Measurements from ENCODE around the gene ADIPOR2. TPM values are rescaled to one million over a fixed set of nuclear protein-coding genes. Genes with fewer than 3 reads are reported as not detected.
A peak's percentile ranks its signal among the peaks of the same experiment; 100 is the strongest.

Gene ADIPOR2, protein sequence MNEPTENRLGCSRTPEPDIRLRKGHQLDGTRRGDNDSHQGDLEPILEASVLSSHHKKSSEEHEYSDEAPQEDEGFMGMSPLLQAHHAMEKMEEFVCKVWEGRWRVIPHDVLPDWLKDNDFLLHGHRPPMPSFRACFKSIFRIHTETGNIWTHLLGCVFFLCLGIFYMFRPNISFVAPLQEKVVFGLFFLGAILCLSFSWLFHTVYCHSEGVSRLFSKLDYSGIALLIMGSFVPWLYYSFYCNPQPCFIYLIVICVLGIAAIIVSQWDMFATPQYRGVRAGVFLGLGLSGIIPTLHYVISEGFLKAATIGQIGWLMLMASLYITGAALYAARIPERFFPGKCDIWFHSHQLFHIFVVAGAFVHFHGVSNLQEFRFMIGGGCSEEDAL
- total RNA-seq (2013; cell fraction: nucleolus; rRNA removed) = 71.1 and 80.0 TPM in 2 replicates
- total RNA-seq (2014; rRNA removed) (32.4 and 36.4 TPM in 2 replicates), total RNA-seq (2014; rRNA removed; fragmentation: Illumina TruSeq; extraction: Trizol) (51.5 and 52.1 TPM in 2 replicates), total RNA-seq (2021) (56.7 and 65.0 TPM in 2 replicates), polyA plus RNA-seq (2011; rRNA removed) (55.5 and 68.1 TPM in 2 replicates), polyA plus RNA-seq (2014; fragmentation: Illumina TruSeq; extraction: Trizol) (57.6 and 71.9 TPM in 2 replicates), polyA plus RNA-seq (2014; fragmentation: Nextera tagmentation; extraction: Ambion mirVana) (10 to 100 TPM; 15.4 to 18.2 TPM), polyA plus RNA-seq (2014; rRNA removed) (34.5 and 43.5 TPM in 2 replicates), polyA plus RNA-seq (2016; fragmentation: Nextera tagmentation; extraction: Ambion mirVana) (10 to 100 TPM in 1 of 2 experiments, 1 to 10 TPM in 1; 8.6 to 10.3 TPM), polyA minus RNA-seq (2011; rRNA and poly(A)+ RNA removed) (47.2 and 50.3 TPM in 2 replicates), Bru-seq, nascent RNA (percentile 86 among the genes with signal in this experiment), BruChase-seq, experiment 1, labeled RNA remaining after a 6-hour chase (percentile 79 among the genes with signal in this experiment), BruChase-seq, experiment 2, labeled RNA remaining after a 2-hour chase (percentile 82 among the genes with signal in this experiment)
- 24.0 TPM for polyA plus RNA-seq (2011; ENCODE audit: low read depth)
- 32.4 and 37.7 TPM in 2 replicates for polyA plus RNA-seq (2011; cell fraction: cytosol; rRNA removed)
- 22.6 and 26.6 TPM in 2 replicates for polyA plus RNA-seq (2011; cell fraction: nucleus; rRNA removed)
- polyA plus RNA-seq (2012) = 25.8 and 31.8 TPM in 2 replicates
- polyA minus RNA-seq (2011; cell fraction: cytosol; rRNA and poly(A)+ RNA removed) = 15.9 and 16.9 TPM in 2 replicates
- 16.0 and 26.6 TPM in 2 replicates for polyA minus RNA-seq (2011; cell fraction: nucleus; rRNA and poly(A)+ RNA removed)
- long read RNA-seq, experiment 1, partial matches to known transcripts = 0 of 6 reads
- long read RNA-seq, experiment 1, other reads (novel, unspliced or antisense) = 6 of 6 reads
- long read RNA-seq, experiment 2, partial matches to known transcripts = 4 of 32 reads
- long read RNA-seq, experiment 2, other reads (novel, unspliced or antisense) = 28 of 32 reads

GRCh38 chr12:1690578-1691122 lies at the start of gene ADIPOR2:
Gene ADIPOR2 (plus strand): TSS chr12:1691070. CDS start chr12:1754344, 63,274 bp downstream.
- H3K79me2 ChIP-seq (ENCODE audit: control insufficient read depth, insufficient read depth, low read length) = peaks cover 46% of the 10 kb centered on the region
- H3K9me3 ChIP-seq (replicated peaks; ENCODE audit: control insufficient read depth, insufficient read depth, low read length) = no peaks in the 10 kb centered on the region
- FAIRE-seq = peak; percentile 95
- peak within 1 kb of the TSS; percentile 64 for H3K4me2 ChIP-seq (ENCODE audit: control insufficient read depth, insufficient read depth)
- H3K27me3 ChIP-seq (replicated peaks in 1 of 2; ENCODE audit: control insufficient read depth in 2 of 2, insufficient read depth in 2 of 2, low read length in 1 of 2) = no peaks in the 10 kb centered on the region
- H3K9ac ChIP-seq (ENCODE audit: control insufficient read depth, insufficient read depth, low read length) = peak within 1 kb of the TSS; percentile 76
- POLR2A ChIA-PET = interaction anchor here (1.0 kb wide), 1 partner anchor 9 kb away, joined by 4 read pairs; no protein-coding TSS in a partner anchor
- CTCF ChIA-PET = interaction anchor here (1.2 to 2.1 kb wide), 4 partner anchors 9 to 249 kb away, joined by 4 to 7 read pairs (median 5); no protein-coding TSS in a partner anchor
- in situ Hi-C loops (cut with MboI) = no loop called here
- WGBS (ENCODE audit: insufficient coverage, insufficient replicate concordance, low lambda C conversion rate, missing lambda C conversion rate) = under 1% methylated on average over 53 of the region's 59 CpGs
- SMC1A ChIA-PET (ENCODE audit: uncharacterized antibody, unreplicated experiment) = interaction anchor here (1.0 kb wide), 1 partner anchor 101 kb away, joined by 5 read pairs; no protein-coding TSS in a partner anchor
- H3K27ac ChIP-seq (ENCODE audit: control insufficient read depth, insufficient read depth) = peak within 1 kb of the TSS; percentile 71
- RAD21 ChIA-PET (ENCODE audit: unreplicated experiment) = interaction anchor here (1.0 to 2.4 kb wide), 3 partner anchors 13 to 100 kb away, joined by 3 to 9 read pairs (median 5); no protein-coding TSS in a partner anchor
- H3K4me3 ChIP-seq = peak within 1 kb of the TSS; percentile 93
- peak; percentile 90 for DNase-seq (ENCODE audit: low read depth, low spot score)
- intact Hi-C loops (cut with micrococcal nuclease; ENCODE audit: unreplicated experiment) = loop anchor here (5.0 kb wide), 1 partner anchor 57 kb away; no protein-coding TSS in a partner anchor
- peak; percentile 98 for ATAC-seq
- peak within 1 kb of the TSS; percentile 62 for H2AFZ ChIP-seq (ENCODE audit: control insufficient read depth, low read depth, low read length)
- no peaks in the 10 kb centered on the region for H4K20me1 ChIP-seq (ENCODE audit: control insufficient read depth, insufficient read depth)
- H3K4me1 ChIP-seq (ENCODE audit: control insufficient read depth, insufficient read depth, low read length) = peaks cover 5% of the 10 kb centered on the region; the same call in 1 of the 2 replicates
- no peaks in the 10 kb centered on the region for H3K36me3 ChIP-seq (ENCODE audit: control insufficient read depth in 2 of 2, insufficient read depth in 2 of 2, low read length in 1 of 2)
- BruUV-seq (replicated peaks) = TSS peak; percentile 99
- no peak for TF ChIP-seq KAT2A (conservative IDR thresholded peaks at IDR 0.05; ENCODE audit: control insufficient read depth, low read depth, low read length)
- TF ChIP-seq NBN (IDR thresholded peaks at IDR 0.05) = peak; percentile 44; the same call in 1 of the 2 replicates
- no peak for TF ChIP-seq HDGF (IDR thresholded peaks at IDR 0.05)
- TF ChIP-seq RB1 (IDR thresholded peaks at IDR 0.05; ENCODE audit: borderline replicate concordance) = no peak
- TF ChIP-seq, protein P1, sequence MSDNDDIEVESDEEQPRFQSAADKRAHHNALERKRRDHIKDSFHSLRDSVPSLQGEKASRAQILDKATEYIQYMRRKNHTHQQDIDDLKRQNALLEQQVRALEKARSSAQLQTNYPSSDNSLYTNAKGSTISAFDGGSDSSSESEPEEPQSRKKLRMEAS (IDR thresholded peaks at IDR 0.05; ENCODE audit: low read depth, low read length) = peak; percentile 65
- no peak for TF ChIP-seq ZSCAN29 (IDR thresholded peaks at IDR 0.05)
- no peak for TF ChIP-seq TBL1XR1 (IDR thresholded peaks at IDR 0.05; ENCODE audit: low read depth, low read length)
- no peak for TF ChIP-seq SMARCA5 (IDR thresholded peaks at IDR 0.05)
- TF ChIP-seq MTA3 (IDR thresholded peaks at IDR 0.05; ENCODE audit: borderline replicate concordance, low read length) = no peak
- TF ChIP-seq, protein P2, sequence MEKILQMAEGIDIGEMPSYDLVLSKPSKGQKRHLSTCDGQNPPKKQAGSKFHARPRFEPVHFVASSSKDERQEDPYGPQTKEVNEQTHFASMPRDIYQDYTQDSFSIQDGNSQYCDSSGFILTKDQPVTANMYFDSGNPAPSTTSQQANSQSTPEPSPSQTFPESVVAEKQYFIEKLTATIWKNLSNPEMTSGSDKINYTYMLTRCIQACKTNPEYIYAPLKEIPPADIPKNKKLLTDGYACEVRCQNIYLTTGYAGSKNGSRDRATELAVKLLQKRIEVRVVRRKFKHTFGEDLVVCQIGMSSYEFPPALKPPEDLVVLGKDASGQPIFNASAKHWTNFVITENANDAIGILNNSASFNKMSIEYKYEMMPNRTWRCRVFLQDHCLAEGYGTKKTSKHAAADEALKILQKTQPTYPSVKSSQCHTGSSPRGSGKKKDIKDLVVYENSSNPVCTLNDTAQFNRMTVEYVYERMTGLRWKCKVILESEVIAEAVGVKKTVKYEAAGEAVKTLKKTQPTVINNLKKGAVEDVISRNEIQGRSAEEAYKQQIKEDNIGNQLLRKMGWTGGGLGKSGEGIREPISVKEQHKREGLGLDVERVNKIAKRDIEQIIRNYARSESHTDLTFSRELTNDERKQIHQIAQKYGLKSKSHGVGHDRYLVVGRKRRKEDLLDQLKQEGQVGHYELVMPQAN (conservative IDR thresholded peaks at IDR 0.05) = no peak
- TF ChIP-seq NR2C1 (IDR thresholded peaks at IDR 0.05) = peak; percentile 42; the same call in 1 of the 2 replicates
- TF ChIP-seq ATF3 (IDR thresholded peaks at IDR 0.05; ENCODE audit: borderline replicate concordance, extremely low read depth, low read depth, low read length) = 0 out of 2 replicates have a peak, but pooled peaks have one; percentile 31
- no peak for TF ChIP-seq FOXK2 (IDR thresholded peaks at IDR 0.05)
- TF ChIP-seq RFX5 (IDR thresholded peaks at IDR 0.05; ENCODE audit: low read depth, low read length) = peak; percentile 45; the same call in 1 of the 2 replicates
- no peak for TF ChIP-seq ZNF217 (IDR thresholded peaks at IDR 0.05)
- TF ChIP-seq SP1 (IDR thresholded peaks at IDR 0.05; ENCODE audit: low read depth, low read length) = peak; percentile 83

Measured in GM12878 (cell line).